A549 (cell line): ENCODE measurements around the gene DNAJC22. TPM values are rescaled to one million over a fixed set of nuclear protein-coding genes. Genes with fewer than 3 reads are reported as not detected.

ENCODE experiments used
- ATAC-seq, 2 experiments: fragments of 200-7000 bp in 1 of 2; fragments of >200 bp in 1 of 2; cut with Nextera tagmentation in 1 of 2; cut with Tn5 transposase in 1 of 2; 3 replicates each; pipeline versions ENCODE4 v1.8.0 to v1.9.1; 2018 to 2020; ENCODE audit warnings: mild to moderate bottlenecking in 1 of 2, moderate library complexity in 1 of 2
- CTCF ChIA-PET: fragments of 300-600 bp; sonication (Branson Sonifier 250); formaldehyde crosslinking; extraction: SDS; loops from one replicate; lab custom pipeline; 2021; ENCODE audit warnings: antibody characterized with exemption, inconsistent platforms; lab: Yijun Ruan, JAX
- POLR2A ChIA-PET: fragments of 350-600 bp; formaldehyde crosslinking; extraction: SDS; loops from one replicate; lab custom pipeline; 2021; ENCODE audit warnings: antibody characterized with exemption, inconsistent platforms; lab: Yijun Ruan, JAX
- DNase-seq, 2 experiments: peaks; one replicate each; pipeline versions ENCODE4 v3.0.0 to v3.0.0-alpha.2; 2011 to 2016; ENCODE audit warnings: low read depth in 1 of 2, low spot score in 1 of 2
- FAIRE-seq: peaks from 2 replicates; lab custom pipeline; 2011; peaks lifted over from hg19 to GRCh38; lab: Jason Lieb, UNC
- H3K27ac ChIP-seq, 2 experiments: fragments of >200 bp; sonication (Bioruptor Twin); formaldehyde crosslinking; 3 replicates each; pipeline ENCODE4 v1.5.1; 2016 to 2017
- H3K4me1 ChIP-seq: fragments of >200 bp; sonication (Bioruptor Twin); formaldehyde crosslinking; 3 replicates; pipeline ENCODE4 v1.6.1; 2016
- H3K4me2 ChIP-seq: fragments of >200 bp; sonication (Bioruptor Twin); formaldehyde crosslinking; 3 replicates; pipeline ENCODE4 v1.6.1; 2016
- H3K4me3 ChIP-seq: fragments of >200 bp; sonication (Bioruptor Twin); formaldehyde crosslinking; 3 replicates; pipeline ENCODE4 v1.5.1; 2016
- H3K9me3 ChIP-seq: fragments of >200 bp; sonication (Bioruptor Twin); formaldehyde crosslinking; 3 replicates; pipeline ENCODE4 v1.6.1; 2016
- CBX8 ChIP-seq: fragments of 200-600 bp; sonication (generic); IDR thresholded peaks from 2 replicates; pipeline ENCODE4 v1.6.1; 2016
- CEBPB ChIP-seq, 2 experiments: fragments of >200 bp in 1 of 2; sonication (Bioruptor Twin) in 1 of 2; formaldehyde crosslinking in 1 of 2; IDR thresholded peaks; 2 replicates each; pipeline ENCODE4 v1.6.1; 2012 to 2016
- CHD2 ChIP-seq: fragments of 150-350 bp; IDR thresholded peaks from 2 replicates; pipeline ENCODE4 v1.6.1; 2014; ENCODE audit warnings: low read length; ENCODE audit not compliant: partially characterized antibody
- CHD4 ChIP-seq: fragments of 200-600 bp; sonication (generic); IDR thresholded peaks from 2 replicates; pipeline ENCODE4 v1.6.1; 2016; ENCODE audit warnings: antibody characterized with exemption, mild to moderate bottlenecking, borderline replicate concordance
- GATA3 ChIP-seq: IDR thresholded peaks from 2 replicates; pipeline ENCODE4 v1.6.1; 2012; ENCODE audit warnings: borderline replicate concordance
- HEYL ChIP-seq: fragments of 250-450 bp; sonication (Bioruptor Pico); IDR thresholded peaks from 2 replicates; pipeline ENCODE4 v1.8.0; 2021; ENCODE audit warnings: mild to moderate bottlenecking, moderate library complexity
- HOXA7 ChIP-seq: fragments of 250-450 bp; sonication (Bioruptor Pico); IDR thresholded peaks from 2 replicates; pipeline ENCODE4 v1.5.0; 2020; ENCODE audit warnings: mild to moderate bottlenecking, moderate library complexity
- HOXB13 ChIP-seq: fragments of 250-450 bp; sonication (Bioruptor Pico); IDR thresholded peaks from 2 replicates; pipeline ENCODE4 v1.5.0; 2020; ENCODE audit warnings: low read depth, mild to moderate bottlenecking, moderate library complexity
- JUN ChIP-seq, 2 experiments: fragments of >200 bp; sonication (Bioruptor Twin); formaldehyde crosslinking; IDR thresholded peaks; 2 replicates in 1 of 2; 3 replicates in 1 of 2; pipeline ENCODE4 v1.6.1; 2016 to 2017
- KDM1A ChIP-seq: fragments of 200-600 bp; sonication (generic); IDR thresholded peaks from 2 replicates; pipeline ENCODE4 v1.6.1; 2016; ENCODE audit warnings: low read depth, mild to moderate bottlenecking
- MAFK ChIP-seq: fragments of 450-650 bp; IDR thresholded peaks from 2 replicates; pipeline ENCODE4 v1.6.1; 2014; ENCODE audit not compliant: partially characterized antibody
- MYC ChIP-seq: IDR thresholded peaks from 2 replicates; pipeline ENCODE4 v1.6.1; 2012; ENCODE audit warnings: mild to moderate bottlenecking, inconsistent platforms, low read length, improper control_type of control experiment, borderline replicate concordance
- NR3C1 ChIP-seq: fragments of >200 bp; sonication (Bioruptor Twin); formaldehyde crosslinking; IDR thresholded peaks from 3 replicates; pipeline ENCODE4 v1.6.1; 2017
- RAD21 ChIP-seq, 2 experiments: fragments of >200 bp in 1 of 2; sonication (Bioruptor Twin) in 1 of 2; formaldehyde crosslinking in 1 of 2; IDR thresholded peaks in 1 of 2; conservative IDR thresholded peaks in 1 of 2; 2 replicates in 1 of 2; 3 replicates in 1 of 2; pipeline ENCODE4 v1.6.1; 2012 to 2018; ENCODE audit warnings: inconsistent platforms in 1 of 2
- RFX5 ChIP-seq: fragments of 450-650 bp; IDR thresholded peaks from 2 replicates; pipeline ENCODE4 v1.7.1; 2014; ENCODE audit warnings: antibody characterized with exemption, mild to moderate bottlenecking, moderate library complexity
- RNF2 ChIP-seq: fragments of 200-600 bp; sonication (generic); IDR thresholded peaks from 2 replicates; pipeline ENCODE4 v1.6.1; 2016; ENCODE audit warnings: low read depth, mild to moderate bottlenecking, antibody characterized with exemption, moderate library complexity, borderline replicate concordance
- TFCP2L1 ChIP-seq: fragments of 250-450 bp; sonication (Bioruptor Pico); IDR thresholded peaks from 2 replicates; pipeline ENCODE4 v1.5.0; 2021; ENCODE audit warnings: mild to moderate bottlenecking
- ZC3H11A ChIP-seq: fragments of 450-650 bp; IDR thresholded peaks from 2 replicates; pipeline ENCODE4 v1.6.1; 2014; ENCODE audit warnings: antibody characterized with exemption, mild to moderate bottlenecking
- WGBS: methylation state at CpG from one replicate; pipeline ENCODE4 v1.1.6; 2017; ENCODE audit errors: missing lambda C conversion rate; 5-methylcytosine and 5-hydroxymethylcytosine counted together
- polyA plus RNA-seq, 4 experiments: library from polyadenylated mRNA; depleted of rRNA in 3 of 4; stranded (reverse); fragments of >200 nt; fragmentation: RNase III in 1 of 4; extraction: RNeasy Plus Mini Kit Qiagen cat#74134 plus additional on column Dnase treatment in 1 of 4; gene quantifications; 2 replicates in 3 of 4; 3 replicates in 1 of 4; pipeline ENCODE4 v1.2.3, GENCODE V29; 2011 to 2017
- TF ChIP-seq, protein P1 (sequence below): IDR thresholded peaks from 2 replicates; pipeline ENCODE4 v1.6.1; 2012
- TF ChIP-seq, protein P2 (sequence below): fragments of >200 bp; sonication (Bioruptor Twin); formaldehyde crosslinking; IDR thresholded peaks from 3 replicates; pipeline ENCODE4 v1.5.1; 2016
- TF ChIP-seq, protein P3 (sequence below): fragments of 150-350 bp; IDR thresholded peaks from 2 replicates; pipeline ENCODE4 v1.6.1; 2014; ENCODE audit warnings: low read depth, mild to moderate bottlenecking, low read length
- TF ChIP-seq, protein P4 (sequence below): fragments of >200 bp; sonication (Bioruptor Twin); formaldehyde crosslinking; IDR thresholded peaks from 2 replicates; pipeline ENCODE4 v1.6.1; 2016
- TF ChIP-seq, protein P5 (sequence below): fragments of 250-450 bp; sonication (Bioruptor Pico); IDR thresholded peaks from 2 replicates; pipeline ENCODE4 v1.5.0; 2020; ENCODE audit warnings: low read depth, mild to moderate bottlenecking, moderate library complexity

DNAJC22 gene
- polyA plus RNA-seq, 2 of the 4 experiments (the other 2 are of a cell fraction) = 22.6 to 35.5 TPM

DNA sequence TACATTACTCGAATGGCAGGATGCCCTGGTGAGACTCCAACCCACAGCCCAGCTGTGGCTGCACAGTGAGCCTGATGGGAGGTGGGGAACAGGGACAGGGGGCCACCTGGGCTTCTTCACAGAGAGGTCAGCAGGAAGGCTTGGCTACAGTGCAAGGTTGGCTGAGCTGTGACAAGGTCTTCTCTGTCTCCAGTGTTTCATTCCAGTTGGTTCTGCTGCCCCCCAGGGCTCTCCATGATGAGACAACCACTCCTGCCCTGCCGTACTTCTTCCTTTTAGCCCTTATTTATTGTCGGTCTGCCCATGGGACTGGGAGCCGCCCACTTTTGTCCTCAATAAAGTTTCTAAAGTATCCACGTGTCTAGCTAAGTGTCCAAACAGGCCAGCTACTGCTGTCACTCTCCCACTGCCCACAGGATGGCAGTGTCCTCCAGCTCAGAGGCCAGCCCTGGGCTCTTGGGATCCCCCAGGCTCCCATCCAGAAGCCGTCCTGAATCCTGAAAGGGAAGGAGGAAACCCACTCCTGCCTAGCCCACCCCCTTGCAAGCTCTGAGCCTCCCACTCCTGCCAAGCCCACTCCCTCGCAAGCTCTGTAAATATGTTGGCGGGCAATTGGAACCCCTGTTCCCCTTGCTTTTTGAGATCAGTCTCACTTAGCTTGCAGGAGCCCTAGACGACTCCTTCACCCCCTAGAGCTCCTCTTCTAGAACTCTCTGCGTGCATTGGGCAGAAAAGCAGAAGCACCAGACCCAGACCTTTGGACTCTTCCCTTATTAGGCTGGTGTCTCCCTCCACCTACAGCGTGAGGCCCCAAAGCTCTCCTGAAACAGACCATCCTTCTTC is 15.1 kb upstream of the DNAJC22 start (continued):
- TF ChIP-seq ZC3H11A = no peak
- TF ChIP-seq, protein P1, sequence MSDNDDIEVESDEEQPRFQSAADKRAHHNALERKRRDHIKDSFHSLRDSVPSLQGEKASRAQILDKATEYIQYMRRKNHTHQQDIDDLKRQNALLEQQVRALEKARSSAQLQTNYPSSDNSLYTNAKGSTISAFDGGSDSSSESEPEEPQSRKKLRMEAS = peak; percentile 76
- peak; percentile 71; the same call in 1 of the 2 replicates for TF ChIP-seq MYC
- TF ChIP-seq JUN (IDR thresholded peaks at IDR 0.05) = no peak
- no peak for TF ChIP-seq HOXB13 (CRISPR knock-in tag)
- no peak for TF ChIP-seq KDM1A
- TF ChIP-seq RAD21 (conservative IDR thresholded peaks at IDR 0.05 in 1 of 2, IDR thresholded peaks at IDR 0.05 in 1 of 2) = peak; percentile 85 to 86
- TF ChIP-seq TFCP2L1 (CRISPR knock-in tag) = no peak
- no peak for TF ChIP-seq CBX8
- no peak for TF ChIP-seq CHD2
- TF ChIP-seq GATA3 = no peak
- TF ChIP-seq, protein P2, sequence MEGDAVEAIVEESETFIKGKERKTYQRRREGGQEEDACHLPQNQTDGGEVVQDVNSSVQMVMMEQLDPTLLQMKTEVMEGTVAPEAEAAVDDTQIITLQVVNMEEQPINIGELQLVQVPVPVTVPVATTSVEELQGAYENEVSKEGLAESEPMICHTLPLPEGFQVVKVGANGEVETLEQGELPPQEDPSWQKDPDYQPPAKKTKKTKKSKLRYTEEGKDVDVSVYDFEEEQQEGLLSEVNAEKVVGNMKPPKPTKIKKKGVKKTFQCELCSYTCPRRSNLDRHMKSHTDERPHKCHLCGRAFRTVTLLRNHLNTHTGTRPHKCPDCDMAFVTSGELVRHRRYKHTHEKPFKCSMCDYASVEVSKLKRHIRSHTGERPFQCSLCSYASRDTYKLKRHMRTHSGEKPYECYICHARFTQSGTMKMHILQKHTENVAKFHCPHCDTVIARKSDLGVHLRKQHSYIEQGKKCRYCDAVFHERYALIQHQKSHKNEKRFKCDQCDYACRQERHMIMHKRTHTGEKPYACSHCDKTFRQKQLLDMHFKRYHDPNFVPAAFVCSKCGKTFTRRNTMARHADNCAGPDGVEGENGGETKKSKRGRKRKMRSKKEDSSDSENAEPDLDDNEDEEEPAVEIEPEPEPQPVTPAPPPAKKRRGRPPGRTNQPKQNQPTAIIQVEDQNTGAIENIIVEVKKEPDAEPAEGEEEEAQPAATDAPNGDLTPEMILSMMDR = peak; percentile 82
- TF ChIP-seq RNF2 = no peak
- TF ChIP-seq MAFK = no peak
- TF ChIP-seq, protein P3, sequence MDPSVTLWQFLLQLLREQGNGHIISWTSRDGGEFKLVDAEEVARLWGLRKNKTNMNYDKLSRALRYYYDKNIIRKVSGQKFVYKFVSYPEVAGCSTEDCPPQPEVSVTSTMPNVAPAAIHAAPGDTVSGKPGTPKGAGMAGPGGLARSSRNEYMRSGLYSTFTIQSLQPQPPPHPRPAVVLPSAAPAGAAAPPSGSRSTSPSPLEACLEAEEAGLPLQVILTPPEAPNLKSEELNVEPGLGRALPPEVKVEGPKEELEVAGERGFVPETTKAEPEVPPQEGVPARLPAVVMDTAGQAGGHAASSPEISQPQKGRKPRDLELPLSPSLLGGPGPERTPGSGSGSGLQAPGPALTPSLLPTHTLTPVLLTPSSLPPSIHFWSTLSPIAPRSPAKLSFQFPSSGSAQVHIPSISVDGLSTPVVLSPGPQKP = no peak
- TF ChIP-seq HEYL (CRISPR knock-in tag) = no peak
- TF ChIP-seq, protein P4, sequence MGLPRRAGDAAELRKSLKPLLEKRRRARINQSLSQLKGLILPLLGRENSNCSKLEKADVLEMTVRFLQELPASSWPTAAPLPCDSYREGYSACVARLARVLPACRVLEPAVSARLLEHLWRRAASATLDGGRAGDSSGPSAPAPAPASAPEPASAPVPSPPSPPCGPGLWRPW = no peak
- TF ChIP-seq, all 56 proteins: peak for 5

DNA sequence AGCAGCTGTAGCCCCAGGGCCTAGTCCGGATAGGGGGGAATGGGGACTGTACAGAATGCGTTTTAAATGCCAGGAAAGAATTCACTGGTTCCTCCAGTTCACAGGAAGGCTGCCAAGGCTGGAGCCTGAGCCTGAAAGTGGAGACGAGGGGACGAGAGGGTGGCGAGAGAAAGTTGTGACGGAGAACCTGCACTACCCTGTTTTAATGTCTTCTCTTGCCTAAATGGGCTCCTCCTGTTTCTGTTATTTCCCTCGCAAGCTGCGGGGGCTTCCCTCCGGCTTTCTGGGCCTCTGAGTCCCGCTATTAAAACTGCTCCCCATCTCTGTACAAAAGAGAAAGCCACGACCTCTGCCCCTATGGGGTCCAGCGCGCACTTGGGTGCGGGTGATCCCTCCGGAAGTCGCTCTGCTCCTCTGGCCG is 14.2 kb upstream of the DNAJC22 start:
- DNase-seq (no peak), ATAC-seq (no peak), FAIRE-seq (no peak)
- Histone ChIP-seq H3K4me3 (no peak overlapping the region), H3K9me3 (no peaks in the 10 kb centered on the region), H3K4me1 (peaks cover 9% of the 10 kb centered on the region; the same call in 2 of the 3 replicates), H3K4me2 (no peak overlapping the region), H3K27ac (no peak overlapping the region)
- POLR2A ChIA-PET = interaction anchor here (1.5 to 1.6 kb wide), 2 partner anchors 10 kb away, joined by 4 to 13 read pairs; partner anchors contain the start of gene TROAP
- 87% methylated on average over 17 of the region's 17 CpGs for WGBS
- CTCF ChIA-PET = interaction anchor here (0.7 to 6.5 kb wide), 39 partner anchors 10 to 377 kb away, joined by 3 to 144 read pairs (median 8); partner anchors contain the start of genes DNAJC22, KCNH3, PRPH and SPATS2
- TF ChIP-seq, protein P5, sequence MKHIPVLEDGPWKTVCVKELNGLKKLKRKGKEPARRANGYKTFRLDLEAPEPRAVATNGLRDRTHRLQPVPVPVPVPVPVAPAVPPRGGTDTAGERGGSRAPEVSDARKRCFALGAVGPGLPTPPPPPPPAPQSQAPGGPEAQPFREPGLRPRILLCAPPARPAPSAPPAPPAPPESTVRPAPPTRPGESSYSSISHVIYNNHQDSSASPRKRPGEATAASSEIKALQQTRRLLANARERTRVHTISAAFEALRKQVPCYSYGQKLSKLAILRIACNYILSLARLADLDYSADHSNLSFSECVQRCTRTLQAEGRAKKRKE (CRISPR knock-in tag) = no peak
- TF ChIP-seq CEBPB (IDR thresholded peaks at IDR 0.05) = no peak
- TF ChIP-seq NR3C1 = no peak
- TF ChIP-seq MAFK = no peak
- TF ChIP-seq HOXA7 (CRISPR knock-in tag) = no peak
- no peak for TF ChIP-seq CHD4
- no peak for TF ChIP-seq RFX5
